Kidney (tissue), 14 donors: ENCODE data around the gene ANKS1A. TPM values are rescaled to one million over a fixed set of nuclear protein-coding genes. Genes with fewer than 3 reads are reported as not detected.
A peak's percentile ranks its signal among the peaks of the same experiment; 100 is the strongest.

ENCODE experiments used
- DNase-seq, 5 donors: peaks; one replicate each; pipeline ENCODE4 v3.0.0-alpha.2; 2013 to 2020
- FAIRE-seq: peaks from 2 replicates; lab custom pipeline; 2012; peaks lifted over from hg19 to GRCh38; lab: Jason Lieb, UNC
- H3K27ac ChIP-seq, 2 donors: one replicate each; pipeline ENCODE4 v1.7.0; 2013; ENCODE audit warnings: low read depth in 2 of 2, low read length in 2 of 2, inconsistent platforms in 1 of 2
- H3K27me3 ChIP-seq: one replicate; pipeline ENCODE4 v1.7.1; 2013; ENCODE audit warnings: low read length, inconsistent platforms; ENCODE audit not compliant: control insufficient read depth, insufficient read depth
- H3K36me3 ChIP-seq, 3 donors: one replicate each; pipeline versions ENCODE4 v1.7.0 to v1.7.1; 2013; ENCODE audit warnings: low read length in 3 of 3, control low read depth in 1 of 3, inconsistent platforms in 1 of 3; ENCODE audit not compliant: insufficient read depth in 3 of 3, control insufficient read depth in 2 of 3
- H3K4me1 ChIP-seq, 3 donors: one replicate each; pipeline versions ENCODE4 v1.7.0 to v1.7.1; 2013; ENCODE audit warnings: low read length in 3 of 3, inconsistent platforms in 1 of 3, low read depth in 1 of 3; ENCODE audit not compliant: control insufficient read depth in 2 of 3, insufficient read depth in 2 of 3
- H3K4me3 ChIP-seq, 3 donors: one replicate each; pipeline versions ENCODE4 v1.7.0 to v1.8.1; 2013; ENCODE audit warnings: low read length in 3 of 3, control low read depth in 1 of 3, inconsistent platforms in 1 of 3
- H3K9ac ChIP-seq, 3 donors: one replicate each; pipeline versions ENCODE4 v1.7.0 to v1.7.1; 2013; ENCODE audit warnings: low read length in 3 of 3, control low read depth in 1 of 3, inconsistent platforms in 1 of 3
- H3K9me3 ChIP-seq, 3 donors: one replicate each; pipeline versions ENCODE4 v1.7.0 to v1.7.1; 2013; ENCODE audit warnings: low read length in 3 of 3, control low read depth in 1 of 3, inconsistent platforms in 1 of 3; ENCODE audit not compliant: control insufficient read depth in 2 of 3, insufficient read depth in 1 of 3
- CTCF ChIP-seq: IDR thresholded peaks from 3 replicates; pipeline ENCODE4 v1.5.1; 2012; ENCODE audit warnings: mild to moderate bottlenecking, moderate library complexity, borderline replicate concordance; ENCODE audit not compliant: insufficient read depth; ENCODE audit errors: extremely low read depth
- intact Hi-C: fragments of 100-400 bp; cut with DNase I; formaldehyde crosslinking; loops from one replicate; pipeline ENCODE4 v1.11.1; 2022
- polyA plus RNA-seq: library from polyadenylated mRNA; stranded (reverse); fragments of 350-450 nt; fragmentation: Illumina TruSeq; extraction: RNeasy Lipid Tissue Mini Kit (QIAGEN cat#74804); gene quantifications from one replicate; pipeline ENCODE4 v1.2.3, GENCODE V29; 2014; ENCODE audit warnings: low read depth, low replicate concordance; ENCODE audit not compliant: insufficient read depth
- total RNA-seq: library from RNA; stranded (reverse); fragmentation: NEBNext Ultra II Directional; extraction: Animal tissue kit (Norgen Biotek cat#: 25700); gene quantifications from one replicate; pipeline ENCODE4 v1.2.1, GENCODE V29; 2021
- donor health status: control.
- donor health status: control.
- donor health status: control.
- donor health status: control.
- donor health status: control.
- donor health status: DM: yes; HTN: yes; CAD: no.
- donor health status: Normal renal cell carcinoma (clear cell type).

Gene ANKS1A
- total and polyA plus RNA-seq, 2 donors from 2014 or later = 9.4 to 25.9 TPM

DNA sequence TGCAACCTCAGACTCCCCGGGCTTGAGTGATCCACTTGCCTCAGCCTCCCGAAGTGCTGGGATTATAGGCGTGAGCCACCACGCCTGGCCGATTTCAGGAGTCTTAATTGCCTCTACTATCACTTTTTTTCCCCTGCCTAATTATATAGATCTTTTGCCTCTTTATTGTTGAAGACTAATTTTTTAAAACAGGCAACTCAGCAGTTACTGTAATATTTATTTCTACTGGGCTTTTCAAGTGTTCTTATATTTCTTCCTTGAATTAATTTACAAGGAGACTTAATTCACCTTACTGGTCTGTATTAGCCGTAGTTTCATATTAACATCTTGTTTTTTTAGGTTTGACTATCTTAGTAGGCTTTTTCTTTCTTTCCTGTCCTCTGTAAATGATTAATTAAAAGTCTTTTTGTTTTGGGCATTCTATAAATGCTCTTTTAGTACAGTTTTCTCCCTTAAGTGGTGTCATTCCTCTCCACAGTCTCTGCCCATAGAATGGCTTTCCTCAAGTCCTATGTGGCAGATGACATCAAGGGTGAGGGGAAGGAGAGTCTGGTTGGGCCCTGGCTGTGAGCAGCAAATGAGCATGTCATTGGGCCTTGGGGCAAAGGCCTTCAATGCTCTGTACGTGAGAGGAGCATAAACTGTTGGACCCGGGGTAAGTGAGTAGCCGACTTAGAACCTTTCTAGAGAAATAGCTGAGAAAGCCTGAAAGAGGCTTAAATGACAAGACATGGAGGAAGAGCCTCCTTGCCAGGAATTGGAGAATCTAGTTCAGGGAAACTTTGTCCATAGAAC lies 36.0 kb downstream of the ANKS1A start:
- Histone ChIP-seq H3K4me1 (peaks cover 0 to 6% (median 4%) of the 10 kb centered on the region in 3 donors), H3K27ac (no peak overlapping the region), H3K36me3 (no peaks in the 10 kb centered on the region), H3K27me3 (no peaks in the 10 kb centered on the region), H3K9me3 (no peaks in the 10 kb centered on the region), H3K9ac (no peak overlapping the region), H3K4me3 (no peak overlapping the region)
- intact Hi-C loops = no loop called here
- no peak for TF ChIP-seq CTCF
- DNase-seq (peak in 1 of 5 donors; percentile 26), FAIRE-seq (no peak)

DNA sequence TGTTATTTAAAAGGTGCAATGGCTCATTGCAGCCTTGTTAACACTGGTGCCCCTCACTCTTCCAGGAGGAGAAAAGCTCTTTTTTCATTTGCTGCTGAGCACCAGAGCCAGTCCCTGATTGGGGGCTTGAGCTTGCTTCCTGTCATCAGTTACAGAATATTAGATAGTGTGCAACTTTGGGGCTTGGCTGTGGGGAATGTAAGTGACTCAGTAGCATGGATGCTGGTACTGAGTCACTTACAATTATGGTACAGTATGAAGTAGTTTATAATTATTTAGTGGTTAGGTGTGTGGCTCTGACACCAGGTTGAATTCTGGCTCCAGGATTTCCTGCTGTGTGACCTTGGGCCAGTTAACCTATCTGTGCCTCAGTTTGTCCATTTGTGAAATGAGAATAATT lies 37.6 kb downstream of the ANKS1A start:
- Histone ChIP-seq H3K27ac (no peak overlapping the region), H3K4me3 (no peak overlapping the region), H3K9me3 (no peaks in the 10 kb centered on the region), H3K9ac (no peak overlapping the region), H3K4me1 (peaks cover 0 to 6% (median 4%) of the 10 kb centered on the region in 3 donors), H3K27me3 (no peaks in the 10 kb centered on the region), H3K36me3 (no peaks in the 10 kb centered on the region)
- DNase-seq = no peak
- no peak for TF ChIP-seq CTCF
- intact Hi-C loops = no loop called here
- no peak for FAIRE-seq

DNA sequence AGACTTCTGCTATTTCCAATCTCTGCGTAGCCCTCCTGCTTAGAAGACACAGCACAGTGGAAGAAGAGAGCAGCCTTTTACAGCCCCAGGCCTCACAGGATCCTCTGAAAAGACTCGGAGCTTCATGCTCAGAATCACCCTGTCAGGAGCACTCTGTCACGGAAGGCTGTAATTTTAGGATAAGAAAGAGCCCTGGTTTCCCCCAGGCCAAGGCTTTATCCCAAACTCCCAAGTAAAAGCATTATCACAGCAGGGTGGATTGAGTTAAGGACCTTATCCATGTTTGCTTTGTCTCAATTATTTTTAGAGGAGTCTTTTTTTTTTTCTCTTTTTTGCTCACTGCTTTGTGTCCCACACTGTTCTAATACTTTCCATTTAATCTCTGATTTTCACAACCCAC lies 39.2 kb downstream of the ANKS1A start:
- Histone ChIP-seq H3K9me3 (no peaks in the 10 kb centered on the region), H3K4me3 (no peak overlapping the region), H3K9ac (no peak overlapping the region), H3K27me3 (no peaks in the 10 kb centered on the region), H3K4me1 (peaks cover 0 to 6% (median 4%) of the 10 kb centered on the region in 3 donors), H3K36me3 (no peaks in the 10 kb centered on the region), H3K27ac (no peak overlapping the region)
- DNase-seq (no peak), FAIRE-seq (no peak)
- no peak for TF ChIP-seq CTCF
- intact Hi-C loops = no loop called here

DNA sequence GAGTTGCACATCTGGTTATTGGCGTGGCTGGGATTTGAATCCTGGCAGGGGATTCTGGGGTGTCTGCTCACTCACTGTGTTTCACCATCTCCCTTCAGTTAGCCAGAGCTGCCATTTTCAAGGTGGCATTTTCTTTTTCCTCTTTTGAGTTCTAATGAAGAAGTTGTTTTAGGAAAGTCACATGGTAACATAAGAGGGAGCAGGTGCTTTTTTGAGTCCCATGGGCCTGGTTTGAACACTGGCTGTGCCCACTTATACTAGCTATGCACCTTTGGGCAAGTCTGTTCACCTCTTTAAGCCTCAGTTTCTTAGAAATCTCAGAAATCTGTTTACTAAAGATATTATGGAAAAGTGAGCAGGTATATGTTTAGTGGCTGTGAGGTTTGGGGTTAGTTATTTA lies 39.6 kb downstream of the ANKS1A start:
- no peaks in the 10 kb centered on the region for H3K9me3 ChIP-seq
- no peak overlapping the region for H3K4me3 ChIP-seq
- no peaks in the 10 kb centered on the region for H3K36me3 ChIP-seq
- no peak for TF ChIP-seq CTCF
- intact Hi-C loops = no loop called here
- no peaks in the 10 kb centered on the region for H3K27me3 ChIP-seq
- no peak overlapping the region for H3K27ac ChIP-seq
- FAIRE-seq (no peak), DNase-seq (no peak)
- H3K9ac ChIP-seq = no peak overlapping the region
- peaks cover 0 to 6% (median 4%) of the 10 kb centered on the region in 3 donors for H3K4me1 ChIP-seq
